K562 (cell line): ENCODE results near the gene LRCH1. TPM values are rescaled to one million over a fixed set of nuclear protein-coding genes. Genes with fewer than 3 reads are reported as not detected.

ENCODE experiments used
- AFF4 ChIP-seq: sonication (generic); formaldehyde crosslinking; IDR thresholded peaks from 2 replicates; pipeline ENCODE4 v1.8.0; 2023; ENCODE audit warnings: mild to moderate bottlenecking, missing genetic modification reagents
- ETV6 ChIP-seq, 3 experiments: fragments of 150-350 bp in 1 of 3; sonication (generic) in 1 of 3; formaldehyde crosslinking in 1 of 3; IDR thresholded peaks; 2 replicates each; pipeline versions ENCODE4 v1.6.1 to v1.8.0; 2014 to 2022; ENCODE audit warnings: borderline replicate concordance in 2 of 3, low read depth in 2 of 3, antibody characterized with exemption in 1 of 3, low read length in 1 of 3, mild to moderate bottlenecking in 1 of 3, missing genetic modification reagents in 1 of 3
- HBP1 ChIP-seq: fragments of 450-650 bp; formaldehyde crosslinking; IDR thresholded peaks from 2 replicates; pipeline ENCODE4 v1.4.0; 2022; ENCODE audit warnings: missing genetic modification characterization
- HDAC3 ChIP-seq: fragments of 450-650 bp; IDR thresholded peaks from 2 replicates; pipeline ENCODE4 v1.6.1; 2018; ENCODE audit warnings: borderline replicate concordance, mild to moderate bottlenecking, moderate library complexity; ENCODE audit not compliant: partially characterized antibody
- HNRNPUL1 ChIP-seq: fragments of 200-400 bp; formaldehyde crosslinking; IDR thresholded peaks from 2 replicates; pipeline ENCODE4 v1.6.1; 2017; ENCODE audit warnings: low read length
- SAP30 ChIP-seq: fragments of 200-600 bp; sonication (generic); IDR thresholded peaks from 2 replicates; pipeline ENCODE4 v1.6.1; 2012; ENCODE audit warnings: borderline replicate concordance, low read depth, mild to moderate bottlenecking, moderate library complexity, low read length, control low read depth, inconsistent platforms; ENCODE audit not compliant: insufficient read depth, poor library complexity, severe bottlenecking
- ZNF253 ChIP-seq: fragments of 250-450 bp; sonication (Bioruptor Pico); conservative IDR thresholded peaks from 2 replicates; pipeline ENCODE4 v1.6.1; 2021; ENCODE audit warnings: mild to moderate bottlenecking
- polyA plus RNA-seq, 8 experiments: library from polyadenylated mRNA; depleted of rRNA in 4 of 8; stranded (reverse) in 5 of 8; unstranded in 3 of 8; fragments of >200 nt; fragmentation: Nextera tagmentation in 2 of 8; fragmentation: Illumina TruSeq in 1 of 8; extraction: Ambion mirVana in 2 of 8; extraction: Trizol in 1 of 8; gene quantifications; 2 replicates each; pipeline versions ENCODE4 v1.2.1 to v1.2.3, GENCODE V29; 2011 to 2014; ENCODE audit warnings: inconsistent platforms in 1 of 8, missing spikeins in 1 of 8
- total RNA-seq, 7 experiments: library from RNA; depleted of rRNA in 6 of 7; stranded (reverse); fragments of >200 nt in 6 of 7; fragmentation: Illumina TruSeq in 2 of 7; extraction: Trizol in 2 of 7; gene quantifications; 2 replicates each; pipeline versions ENCODE4 v1.2.1 to v1.2.3, GENCODE V29; 2011 to 2021; ENCODE audit warnings: low replicate concordance in 1 of 7

Gene LRCH1
- total and polyA plus RNA-seq, 9 of the 15 experiments (the other 6 are each of a cell fraction or from before 2014, with no cell fraction given), result 1.1 to 6.8 (median 3.7) TPM

- TF ChIP-seq HNRNPUL1 (no peak), ZNF253 (no peak), SAP30 (no peak), HDAC3 (no peak), ETV6 (IDR thresholded peaks at IDR 0.05; ENCODE audit: borderline replicate concordance in 1 of 2, low read depth in 2 of 2, low read length in 1 of 2) (no peak), ETV6 (CRISPR knock-in tag; IDR thresholded peaks at IDR 0.05; ENCODE audit: borderline replicate concordance) (no peak), AFF4 (CRISPR knock-in tag) (no peak), HBP1 (no peak)
Measured at GRCh38 chr13:46654951-46655350, 102.0 kb downstream of the LRCH1 start (continued).
